ENCODE measurements around the gene XYLT1.
A peak's percentile ranks its signal among the peaks of the same experiment; 100 is the strongest.
"Not testable (repeated sequence)": the region's sequence is repeated elsewhere in the genome, so short reads cannot be mapped to it uniquely, and the experiment has no call there.

Gene XYLT1

GRCh38 chr16:17330044-17330443 is 140.7 kb downstream of the XYLT1 start:
- no peak for DNase-seq

GRCh38 chr16:17329391-17329790 is 141.4 kb downstream of the XYLT1 start:
- no peak for DNase-seq

GRCh38 chr16:17328932-17329331 is 141.8 kb downstream of the XYLT1 start:
- no peak for DNase-seq

- DNase-seq, result no peak
Measured at GRCh38 chr16:17327664-17328335, 143.0 kb downstream of the XYLT1 start.

GRCh38 chr16:17325476-17326143 is 145.2 kb downstream of the XYLT1 start:
- no peak for DNase-seq

GRCh38 chr16:17324451-17324850 is 146.3 kb downstream of the XYLT1 start:
- DNase-seq, result no peak

GRCh38 chr16:17323171-17323570 is 147.6 kb downstream of the XYLT1 start:
- DNase-seq, result no peak

GRCh38 chr16:17321824-17322223 is 148.9 kb downstream of the XYLT1 start:
- DNase-seq, result no peak

GRCh38 chr16:17320009-17320408 is 150.8 kb downstream of the XYLT1 start:
- DNase-seq, result no peak

GRCh38 chr16:17318238-17318637 is 152.5 kb downstream of the XYLT1 start:
- no peak for DNase-seq

GRCh38 chr16:17316005-17316404 is 154.8 kb downstream of the XYLT1 start:
- no peak for DNase-seq

- no peak for DNase-seq
Measured at GRCh38 chr16:17313793-17314547, 156.8 kb downstream of the XYLT1 start.

GRCh38 chr16:17313085-17313611 is 157.6 kb downstream of the XYLT1 start:
- peak; percentile 24 for DNase-seq

- DNase-seq, result peak; percentile 19
Measured at GRCh38 chr16:17312094-17312710, 158.6 kb downstream of the XYLT1 start.

GRCh38 chr16:17311333-17312093 is 159.2 kb downstream of the XYLT1 start:
- no peak for DNase-seq

- no peak for DNase-seq
Measured at GRCh38 chr16:17309510-17309909, 161.2 kb downstream of the XYLT1 start.

GRCh38 chr16:17308186-17308585 is 162.6 kb downstream of the XYLT1 start:
- no peak for DNase-seq

GRCh38 chr16:17307504-17307903 is 163.3 kb downstream of the XYLT1 start:
- no peak for DNase-seq

GRCh38 chr16:17306745-17307144 is 164.0 kb downstream of the XYLT1 start:
- peak; percentile 12 for DNase-seq

- DNase-seq, result not testable (repeated sequence)
Measured at GRCh38 chr16:17306211-17306610, 164.5 kb downstream of the XYLT1 start.

GRCh38 chr16:17305694-17306093 is 165.1 kb downstream of the XYLT1 start:
- DNase-seq, result peak; percentile 43

- no peak for DNase-seq
Measured at GRCh38 chr16:17304491-17305119, 166.2 kb downstream of the XYLT1 start.
